K562 (cell line): ENCODE measurements around the gene RFNG. TPM values are rescaled to one million over a fixed set of nuclear protein-coding genes. Genes with fewer than 3 reads are reported as not detected.
A peak's percentile ranks its signal among the peaks of the same experiment; 100 is the strongest.

ENCODE experiments used
- ADNP ChIP-seq: fragments of 200-800 bp; sonication (Bioruptor generic); IDR thresholded peaks from 2 replicates; pipeline ENCODE4 v1.6.1; 2016; ENCODE audit warnings: missing genetic modification characterization, missing compliant biosample characterization
- COPS2 ChIP-seq: fragments of 450-650 bp; conservative IDR thresholded peaks from 2 replicates; pipeline ENCODE4 v1.6.1; 2016; ENCODE audit warnings: mild to moderate bottlenecking, moderate library complexity
- DLX4 ChIP-seq: fragments of 250-450 bp; sonication (Bioruptor Pico); IDR thresholded peaks from 2 replicates; pipeline ENCODE4 v1.6.1; 2021; ENCODE audit warnings: mild to moderate bottlenecking
- E2F1 ChIP-seq: sonication (generic); formaldehyde crosslinking; IDR thresholded peaks from 2 replicates; pipeline ENCODE4 v1.8.1; 2023; ENCODE audit warnings: mild to moderate bottlenecking, missing genetic modification reagents, moderate library complexity
- ETS2 ChIP-seq: IDR thresholded peaks from 2 replicates; pipeline ENCODE4 v1.6.1; 2016; ENCODE audit warnings: borderline replicate concordance, missing genetic modification characterization, mild to moderate bottlenecking, moderate library complexity, missing compliant biosample characterization; ENCODE audit not compliant: poor library complexity, severe bottlenecking
- KDM2B ChIP-seq: fragments of 250-450 bp; sonication (Bioruptor Pico); IDR thresholded peaks from 2 replicates; pipeline ENCODE4 v1.8.0; 2021; ENCODE audit warnings: mild to moderate bottlenecking, moderate library complexity
- MAZ ChIP-seq, 2 experiments: fragments of 450-650 bp in 1 of 2; sonication (generic) in 1 of 2; formaldehyde crosslinking; IDR thresholded peaks in 1 of 2; conservative IDR thresholded peaks in 1 of 2; 2 replicates each; pipeline versions ENCODE4 v1.4.0 to v1.5.0; 2020; ENCODE audit warnings: mild to moderate bottlenecking in 1 of 2, missing genetic modification reagents in 1 of 2
- MECOM ChIP-seq: fragments of 250-450 bp; sonication (Bioruptor Pico); IDR thresholded peaks from 2 replicates; pipeline ENCODE4 v1.8.0; 2022; ENCODE audit warnings: inconsistent platforms
- MEF2A ChIP-seq: IDR thresholded peaks from 2 replicates; pipeline ENCODE4 v1.6.1; 2011; ENCODE audit warnings: low read depth, mild to moderate bottlenecking, low read length, moderate library complexity; ENCODE audit not compliant: control insufficient read depth
- NCOA1 ChIP-seq: fragments of 450-650 bp; IDR thresholded peaks from 2 replicates; pipeline ENCODE4 v1.6.1; 2016; ENCODE audit warnings: low read depth
- NR3C1 ChIP-seq: sonication (generic); formaldehyde crosslinking; IDR thresholded peaks from 2 replicates; pipeline ENCODE4 v1.8.1; 2022; ENCODE audit warnings: missing genetic modification reagents
- NUFIP1 ChIP-seq: fragments of 450-650 bp; IDR thresholded peaks from 2 replicates; pipeline ENCODE4 v1.6.1; 2018; ENCODE audit not compliant: partially characterized antibody
- PHF21A ChIP-seq: fragments of 450-650 bp; IDR thresholded peaks from 2 replicates; pipeline ENCODE4 v1.6.1; 2017; ENCODE audit warnings: low read depth, borderline replicate concordance
- POLR2H ChIP-seq: IDR thresholded peaks from 2 replicates; pipeline ENCODE4 v1.6.1; 2016; ENCODE audit warnings: missing genetic modification characterization, low read depth, mild to moderate bottlenecking, control low read depth, missing compliant biosample characterization, moderate library complexity
- SMAD3 ChIP-seq: fragments of 450-650 bp; formaldehyde crosslinking; conservative IDR thresholded peaks from 2 replicates; pipeline ENCODE4 v1.4.0; 2020; ENCODE audit warnings: mild to moderate bottlenecking
- TAF7 ChIP-seq: fragments of 450-650 bp; IDR thresholded peaks from 2 replicates; pipeline ENCODE4 v1.6.1; 2016; ENCODE audit warnings: missing genetic modification characterization, missing compliant biosample characterization
- THRAP3 ChIP-seq: fragments of 450-650 bp; IDR thresholded peaks from 2 replicates; pipeline ENCODE4 v1.6.1; 2016; ENCODE audit warnings: mild to moderate bottlenecking, inconsistent platforms, borderline replicate concordance
- ZNF239 ChIP-seq: fragments of 250-450 bp; sonication (Bioruptor Pico); IDR thresholded peaks from 2 replicates; pipeline ENCODE4 v1.4.0; 2020; ENCODE audit warnings: mild to moderate bottlenecking
- ZNF324 ChIP-seq: fragments of 250-450 bp; sonication (Bioruptor Pico); IDR thresholded peaks from 2 replicates; pipeline ENCODE4 v1.4.0; 2020; ENCODE audit warnings: mild to moderate bottlenecking
- ZNF740 ChIP-seq, 3 experiments: fragments of 200-800 bp in 1 of 3; sonication (Bioruptor generic) in 1 of 3; sonication (generic) in 1 of 3; formaldehyde crosslinking in 1 of 3; IDR thresholded peaks; 2 replicates each; pipeline versions ENCODE4 v1.6.1 to v1.8.0; 2016 to 2022; ENCODE audit warnings: mild to moderate bottlenecking in 2 of 3, missing compliant biosample characterization in 2 of 3, missing genetic modification characterization in 2 of 3, missing genetic modification reagents in 1 of 3
- polyA plus RNA-seq, 8 experiments: library from polyadenylated mRNA; depleted of rRNA in 4 of 8; stranded (reverse) in 5 of 8; unstranded in 3 of 8; fragments of >200 nt; fragmentation: Nextera tagmentation in 2 of 8; fragmentation: Illumina TruSeq in 1 of 8; extraction: Ambion mirVana in 2 of 8; extraction: Trizol in 1 of 8; gene quantifications; 2 replicates each; pipeline versions ENCODE4 v1.2.1 to v1.2.3, GENCODE V29; 2011 to 2014; ENCODE audit warnings: inconsistent platforms in 1 of 8, missing spikeins in 1 of 8
- total RNA-seq, 7 experiments: library from RNA; depleted of rRNA in 6 of 7; stranded (reverse); fragments of >200 nt in 6 of 7; fragmentation: Illumina TruSeq in 2 of 7; extraction: Trizol in 2 of 7; gene quantifications; 2 replicates each; pipeline versions ENCODE4 v1.2.1 to v1.2.3, GENCODE V29; 2011 to 2021; ENCODE audit warnings: low replicate concordance in 1 of 7
- TF ChIP-seq, protein P1 (sequence below): fragments of 450-650 bp; IDR thresholded peaks from 2 replicates; pipeline ENCODE4 v1.6.1; 2018; ENCODE audit warnings: mild to moderate bottlenecking, low read depth; ENCODE audit not compliant: partially characterized antibody
- TF ChIP-seq, protein P2 (sequence below): fragments of 450-650 bp; formaldehyde crosslinking; IDR thresholded peaks from 2 replicates; pipeline ENCODE4 v1.4.0; 2020; ENCODE audit warnings: mild to moderate bottlenecking, moderate library complexity

RFNG gene
- total and polyA plus RNA-seq, 9 of the 15 experiments (the other 6 are each of a cell fraction or from before 2014, with no cell fraction given) = 0.32 to 32.8 (median 9.5) TPM

DNA sequence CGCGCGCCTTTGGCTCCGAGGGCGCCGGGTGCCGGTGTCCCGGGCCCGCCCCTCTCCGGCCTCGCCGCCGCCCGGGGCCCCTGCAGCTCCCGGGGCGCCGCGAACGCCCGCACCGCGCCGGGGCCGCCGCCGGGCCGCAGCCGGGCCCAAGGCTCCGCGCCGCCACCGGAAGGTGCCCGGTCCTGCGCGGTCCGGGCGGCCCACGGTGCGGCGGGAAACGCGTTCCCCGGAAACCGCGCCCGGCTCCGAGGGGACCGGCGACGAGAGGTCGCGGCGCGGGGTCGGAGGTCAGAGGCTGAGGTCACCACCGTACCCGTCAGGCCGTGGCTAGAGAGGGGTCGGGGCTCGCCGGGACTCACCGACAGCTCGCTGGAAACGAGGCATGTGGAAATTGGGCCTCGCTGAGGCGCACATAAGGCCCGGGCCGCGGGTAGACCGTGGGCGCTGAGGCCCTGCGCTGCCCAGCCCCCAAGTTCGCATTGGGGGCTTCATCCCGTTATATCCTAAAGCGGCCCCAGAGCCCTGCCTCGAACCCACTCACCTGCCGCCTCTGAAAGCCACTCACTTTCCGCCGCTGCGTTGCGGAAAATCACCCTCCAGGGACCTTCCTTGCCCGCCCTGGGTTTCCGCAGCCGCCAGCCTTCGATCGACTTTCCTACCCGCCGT lies 14.2 kb upstream of the RFNG start, which contains the start of gene DUS1L (continued):
- TF ChIP-seq, protein P1, sequence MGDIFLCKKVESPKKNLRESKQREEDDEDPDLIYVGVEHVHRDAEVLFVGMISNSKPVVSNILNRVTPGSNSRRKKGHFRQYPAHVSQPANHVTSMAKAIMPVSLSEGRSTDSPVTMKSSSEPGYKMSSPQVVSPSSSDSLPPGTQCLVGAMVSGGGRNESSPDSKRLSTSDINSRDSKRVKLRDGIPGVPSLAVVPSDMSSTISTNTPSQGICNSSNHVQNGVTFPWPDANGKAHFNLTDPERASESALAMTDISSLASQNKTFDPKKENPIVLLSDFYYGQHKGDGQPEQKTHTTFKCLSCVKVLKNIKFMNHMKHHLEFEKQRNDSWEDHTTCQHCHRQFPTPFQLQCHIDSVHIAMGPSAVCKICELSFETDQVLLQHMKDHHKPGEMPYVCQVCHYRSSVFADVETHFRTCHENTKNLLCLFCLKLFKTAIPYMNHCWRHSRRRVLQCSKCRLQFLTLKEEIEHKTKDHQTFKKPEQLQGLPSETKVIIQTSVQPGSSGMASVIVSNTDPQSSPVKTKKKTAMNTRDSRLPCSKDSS = no peak
- no peak for TF ChIP-seq ADNP (tag)
- TF ChIP-seq SMAD3 (CRISPR knock-in tag) = 0 out of 2 replicates have a peak, but pooled peaks have one; percentile 65
- TF ChIP-seq MECOM = no peak
- TF ChIP-seq TAF7 (tag) = no peak
- 0 out of 2 replicates have a peak, but pooled peaks have one; percentile 43 for TF ChIP-seq MEF2A
- TF ChIP-seq ETS2 (tag) = no peak
- TF ChIP-seq, protein P2, sequence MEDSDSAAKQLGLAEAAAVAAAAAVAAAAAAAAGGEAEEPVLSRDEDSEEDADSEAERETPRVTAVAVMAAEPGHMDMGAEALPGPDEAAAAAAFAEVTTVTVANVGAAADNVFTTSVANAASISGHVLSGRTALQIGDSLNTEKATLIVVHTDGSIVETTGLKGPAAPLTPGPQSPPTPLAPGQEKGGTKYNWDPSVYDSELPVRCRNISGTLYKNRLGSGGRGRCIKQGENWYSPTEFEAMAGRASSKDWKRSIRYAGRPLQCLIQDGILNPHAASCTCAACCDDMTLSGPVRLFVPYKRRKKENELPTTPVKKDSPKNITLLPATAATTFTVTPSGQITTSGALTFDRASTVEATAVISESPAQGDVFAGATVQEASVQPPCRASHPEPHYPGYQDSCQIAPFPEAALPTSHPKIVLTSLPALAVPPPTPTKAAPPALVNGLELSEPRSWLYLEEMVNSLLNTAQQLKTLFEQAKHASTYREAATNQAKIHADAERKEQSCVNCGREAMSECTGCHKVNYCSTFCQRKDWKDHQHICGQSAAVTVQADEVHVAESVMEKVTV = no peak
- TF ChIP-seq ZNF324 (CRISPR knock-in tag) = no peak
- no peak for TF ChIP-seq E2F1
- no peak for TF ChIP-seq DLX4 (CRISPR knock-in tag)
- peak; percentile 83 to 88 for TF ChIP-seq MAZ (CRISPR knock-in tag; conservative IDR thresholded peaks at IDR 0.05 in 1 of 2, IDR thresholded peaks at IDR 0.05 in 1 of 2)
- 0 out of 2 replicates have a peak, but pooled peaks have one; percentile 49 for TF ChIP-seq KDM2B
- peak; percentile 55 for TF ChIP-seq ZNF239 (CRISPR knock-in tag)
- peak; percentile 72 for TF ChIP-seq NUFIP1
- TF ChIP-seq THRAP3 = 0 out of 2 replicates have a peak, but pooled peaks have one; percentile 52
- TF ChIP-seq PHF21A = 0 out of 2 replicates have a peak, but pooled peaks have one; percentile 47
- TF ChIP-seq COPS2 = no peak
- TF ChIP-seq ZNF740 (CRISPR knock-in tag; IDR thresholded peaks at IDR 0.05) = peak; percentile 72; the same call in 1 of the 2 replicates
- TF ChIP-seq ZNF740 (tag; IDR thresholded peaks at IDR 0.05) = no peak
- TF ChIP-seq NCOA1 = peak; percentile 95
- TF ChIP-seq POLR2H (tag) = no peak
- no peak for TF ChIP-seq NR3C1
